Activated gamma-delta T cell treated with anti-CD3 and anti-CD28 coated beads, Interleukin-2, amount 50 U/mL, for 16 hours (primary cell): ENCODE results near the gene UNC13A.

Experiments used
- DNase-seq: peaks from one replicate; pipeline ENCODE4 v3.0.0-alpha.2; 2020; ENCODE audit warnings: low read depth

Gene UNC13A

GRCh38 chr19:17626456-17627015, 61.6 kb downstream of the UNC13A start:
- DNase-seq: no peak

GRCh38 chr19:17625980-17626379, 62.2 kb downstream of the UNC13A start:
- no peak for DNase-seq

- no peak for DNase-seq
Observed at GRCh38 chr19:17625043-17625442, 63.1 kb downstream of the UNC13A start.

GRCh38 chr19:17624314-17624991, 63.7 kb downstream of the UNC13A start:
- DNase-seq: no peak

GRCh38 chr19:17623224-17623935, 64.8 kb downstream of the UNC13A start:
- no peak for DNase-seq

GRCh38 chr19:17620696-17621095, 67.5 kb downstream of the UNC13A start:
- no peak for DNase-seq

- no peak for DNase-seq
Observed at GRCh38 chr19:17618936-17619335, 69.2 kb downstream of the UNC13A start.

GRCh38 chr19:17618281-17618903, 69.8 kb downstream of the UNC13A start:
- no peak for DNase-seq

GRCh38 chr19:17617807-17618192, 70.4 kb downstream of the UNC13A start:
- no peak for DNase-seq

GRCh38 chr19:17616961-17617806, 71.0 kb downstream of the UNC13A start:
- DNase-seq: no peak

- DNase-seq: no peak
Observed at GRCh38 chr19:17616686-17616960, 71.5 kb downstream of the UNC13A start.

GRCh38 chr19:17615889-17616685, 72.1 kb downstream of the UNC13A start:
- no peak for DNase-seq

GRCh38 chr19:17614476-17614875, 73.7 kb downstream of the UNC13A start:
- DNase-seq: no peak

- DNase-seq: no peak
Observed at GRCh38 chr19:17611462-17612244, 76.5 kb downstream of the UNC13A start.

- no peak for DNase-seq
Observed at GRCh38 chr19:17610384-17610783, 77.8 kb downstream of the UNC13A start.

- DNase-seq: no peak
Observed at GRCh38 chr19:17607936-17608335, 80.2 kb downstream of the UNC13A start.

GRCh38 chr19:17606590-17607185, 81.5 kb downstream of the UNC13A start:
- no peak for DNase-seq

GRCh38 chr19:17605761-17606589, 82.2 kb downstream of the UNC13A start:
- DNase-seq: peak; percentile 57

GRCh38 chr19:17605117-17605516, 83.0 kb downstream of the UNC13A start:
- no peak for DNase-seq
